ENCODE measurements around the gene MASP1. TPM values are rescaled to one million over a fixed set of nuclear protein-coding genes. Genes with fewer than 3 reads are reported as not detected.

The MASP1 gene
- total RNA-seq, 2 experiments from 2014 or later, result not detected

GRCh38 chr3:187286467-187287059 is 5.0 kb downstream of the MASP1 start:
- Histone ChIP-seq H3K4me1 (ENCODE audit: insufficient read depth, low read length, poor library complexity, severe bottlenecking) (no peaks in the 10 kb centered on the region), H3K4me3 (ENCODE audit: low read depth, low read length, poor library complexity, severe bottlenecking) (no peak overlapping the region), H2AFZ (ENCODE audit: low read length) (no peak overlapping the region), H4K20me1 (ENCODE audit: insufficient read depth, low read length) (no peaks in the 10 kb centered on the region), H3K79me2 (ENCODE audit: insufficient read depth, low read depth, low read length) (no peaks in the 10 kb centered on the region), H3K36me3 (ENCODE audit: insufficient read depth, low read length) (no peaks in the 10 kb centered on the region), H3K9me3 (ENCODE audit: low read length) (no peaks in the 10 kb centered on the region), H3K27ac (ENCODE audit: low read depth, low read length, poor library complexity, severe bottlenecking) (no peak overlapping the region), H3K4me2 (ENCODE audit: low read length) (no peak overlapping the region), H3K9me2 (ENCODE audit: insufficient read depth, low read length) (no peaks in the 10 kb centered on the region)
- no TSS peak for BruUV-seq (replicated peaks)
- no peak for DNase-seq (ENCODE audit: low spot score)
- POLR2A ChIA-PET, result interaction anchor here (1.4 kb wide), 1 partner anchor 12 kb away, joined by 3 read pairs; no protein-coding TSS in a partner anchor
- no peak for TF ChIP-seq EZH2phosphoT487 (IDR thresholded peaks at IDR 0.05; ENCODE audit: borderline replicate concordance, low read depth, low read length)
- TF ChIP-seq, protein P1, sequence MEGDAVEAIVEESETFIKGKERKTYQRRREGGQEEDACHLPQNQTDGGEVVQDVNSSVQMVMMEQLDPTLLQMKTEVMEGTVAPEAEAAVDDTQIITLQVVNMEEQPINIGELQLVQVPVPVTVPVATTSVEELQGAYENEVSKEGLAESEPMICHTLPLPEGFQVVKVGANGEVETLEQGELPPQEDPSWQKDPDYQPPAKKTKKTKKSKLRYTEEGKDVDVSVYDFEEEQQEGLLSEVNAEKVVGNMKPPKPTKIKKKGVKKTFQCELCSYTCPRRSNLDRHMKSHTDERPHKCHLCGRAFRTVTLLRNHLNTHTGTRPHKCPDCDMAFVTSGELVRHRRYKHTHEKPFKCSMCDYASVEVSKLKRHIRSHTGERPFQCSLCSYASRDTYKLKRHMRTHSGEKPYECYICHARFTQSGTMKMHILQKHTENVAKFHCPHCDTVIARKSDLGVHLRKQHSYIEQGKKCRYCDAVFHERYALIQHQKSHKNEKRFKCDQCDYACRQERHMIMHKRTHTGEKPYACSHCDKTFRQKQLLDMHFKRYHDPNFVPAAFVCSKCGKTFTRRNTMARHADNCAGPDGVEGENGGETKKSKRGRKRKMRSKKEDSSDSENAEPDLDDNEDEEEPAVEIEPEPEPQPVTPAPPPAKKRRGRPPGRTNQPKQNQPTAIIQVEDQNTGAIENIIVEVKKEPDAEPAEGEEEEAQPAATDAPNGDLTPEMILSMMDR (conservative IDR thresholded peaks at IDR 0.05; ENCODE audit: low read length), result no peak
- intact Hi-C loops (cut with micrococcal nuclease; ENCODE audit: unreplicated experiment), result no loop called here
- CTCF ChIA-PET (ENCODE audit: unreplicated experiment), result no interaction called here

DNA sequence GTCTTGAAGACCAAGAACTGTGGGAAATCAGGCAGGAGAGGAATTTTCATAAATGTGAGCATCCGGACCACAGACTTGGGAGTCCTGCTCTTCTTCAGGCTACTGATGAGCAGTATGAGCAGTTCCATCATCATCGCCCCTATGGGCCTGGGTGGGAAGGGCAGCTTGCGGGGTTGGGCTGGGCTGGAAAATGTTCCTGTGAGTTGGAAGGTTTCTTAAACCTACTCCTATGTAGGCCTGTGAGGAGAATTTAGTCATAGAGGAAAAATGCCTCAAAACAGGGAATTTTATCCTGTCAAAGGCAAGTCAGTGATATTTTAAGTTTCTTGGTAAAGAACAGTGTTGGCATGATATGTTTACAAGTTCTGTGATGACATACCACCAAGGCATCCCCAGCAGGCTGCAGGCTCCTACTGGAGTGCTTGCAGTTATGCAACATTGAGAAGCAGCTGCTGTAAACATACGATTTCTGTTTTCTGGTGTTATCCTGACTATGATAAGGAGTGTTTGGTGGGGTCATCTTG is 10.3 kb downstream of the MASP1 start:
- CTCF ChIA-PET (ENCODE audit: unreplicated experiment), result no interaction called here
- POLR2A ChIA-PET, result no interaction called here

DNA sequence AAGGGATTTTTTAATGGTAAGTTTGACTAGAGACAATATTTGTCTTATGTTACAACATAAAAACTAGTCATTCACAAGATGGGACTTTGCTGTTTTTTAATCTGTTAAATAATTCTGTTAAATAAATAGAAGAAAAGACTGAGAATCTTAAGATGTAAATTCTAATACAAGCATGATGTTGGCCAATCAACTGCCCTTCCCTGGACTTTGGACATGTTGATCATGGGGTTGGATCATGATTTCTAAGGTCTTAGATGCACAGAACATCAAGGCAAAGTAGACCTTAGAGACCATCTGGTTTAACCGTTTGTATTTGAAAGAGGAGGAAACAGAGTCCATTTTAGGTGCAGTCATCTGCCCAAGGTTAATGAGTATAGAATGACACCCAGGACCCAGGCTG is 10.9 kb downstream of the MASP1 start:
- Histone ChIP-seq H4K20me1 (ENCODE audit: insufficient read depth, low read length) (no peaks in the 10 kb centered on the region), H3K27ac (ENCODE audit: low read depth, low read length, poor library complexity, severe bottlenecking) (no peak overlapping the region), H3K9me2 (ENCODE audit: insufficient read depth, low read length) (no peaks in the 10 kb centered on the region), H3K79me2 (ENCODE audit: insufficient read depth, low read depth, low read length) (no peaks in the 10 kb centered on the region), H2AFZ (ENCODE audit: low read length) (no peak overlapping the region), H3K4me2 (ENCODE audit: low read length) (no peak overlapping the region), H3K36me3 (ENCODE audit: insufficient read depth, low read length) (no peaks in the 10 kb centered on the region), H3K9me3 (ENCODE audit: low read length) (no peaks in the 10 kb centered on the region), H3K4me3 (ENCODE audit: low read depth, low read length, poor library complexity, severe bottlenecking) (no peak overlapping the region), H3K4me1 (ENCODE audit: insufficient read depth, low read length, poor library complexity, severe bottlenecking) (no peaks in the 10 kb centered on the region)
- intact Hi-C loops (cut with micrococcal nuclease; ENCODE audit: unreplicated experiment), result no loop called here
- ChIA-PET CTCF (ENCODE audit: unreplicated experiment) (no interaction called here), POLR2A (no interaction called here)
- no peak for DNase-seq (ENCODE audit: low spot score)
- BruUV-seq (replicated peaks), result no TSS peak
- no peak for TF ChIP-seq EZH2phosphoT487 (IDR thresholded peaks at IDR 0.05; ENCODE audit: borderline replicate concordance, low read depth, low read length)
- TF ChIP-seq, protein P1 (conservative IDR thresholded peaks at IDR 0.05; ENCODE audit: low read length), result no peak

More for the DNA sequence above, 10.3 kb downstream of the MASP1 start:
- no peak for TF ChIP-seq EZH2phosphoT487 (IDR thresholded peaks at IDR 0.05; ENCODE audit: borderline replicate concordance, low read depth, low read length)
- TF ChIP-seq, protein P1 (conservative IDR thresholded peaks at IDR 0.05; ENCODE audit: low read length), result no peak
- H3K4me2 ChIP-seq (ENCODE audit: low read length), result no peak overlapping the region
- no peaks in the 10 kb centered on the region for H3K4me1 ChIP-seq (ENCODE audit: insufficient read depth, low read length, poor library complexity, severe bottlenecking)
- BruUV-seq (replicated peaks), result no TSS peak
- no peak overlapping the region for H3K4me3 ChIP-seq (ENCODE audit: low read depth, low read length, poor library complexity, severe bottlenecking)
- no peaks in the 10 kb centered on the region for H3K36me3 ChIP-seq (ENCODE audit: insufficient read depth, low read length)
- no peaks in the 10 kb centered on the region for H4K20me1 ChIP-seq (ENCODE audit: insufficient read depth, low read length)
- H3K27ac ChIP-seq (ENCODE audit: low read depth, low read length, poor library complexity, severe bottlenecking), result no peak overlapping the region
- intact Hi-C loops (cut with micrococcal nuclease; ENCODE audit: unreplicated experiment), result no loop called here
- H3K9me2 ChIP-seq (ENCODE audit: insufficient read depth, low read length), result no peaks in the 10 kb centered on the region
- no peaks in the 10 kb centered on the region for H3K79me2 ChIP-seq (ENCODE audit: insufficient read depth, low read depth, low read length)
- DNase-seq (ENCODE audit: low spot score), result no peak
- no peak overlapping the region for H2AFZ ChIP-seq (ENCODE audit: low read length)
- H3K9me3 ChIP-seq (ENCODE audit: low read length), result no peaks in the 10 kb centered on the region

Data from OCI-LY7 (cell line).